ENCODE measurements around the gene MAML1.

DNA sequence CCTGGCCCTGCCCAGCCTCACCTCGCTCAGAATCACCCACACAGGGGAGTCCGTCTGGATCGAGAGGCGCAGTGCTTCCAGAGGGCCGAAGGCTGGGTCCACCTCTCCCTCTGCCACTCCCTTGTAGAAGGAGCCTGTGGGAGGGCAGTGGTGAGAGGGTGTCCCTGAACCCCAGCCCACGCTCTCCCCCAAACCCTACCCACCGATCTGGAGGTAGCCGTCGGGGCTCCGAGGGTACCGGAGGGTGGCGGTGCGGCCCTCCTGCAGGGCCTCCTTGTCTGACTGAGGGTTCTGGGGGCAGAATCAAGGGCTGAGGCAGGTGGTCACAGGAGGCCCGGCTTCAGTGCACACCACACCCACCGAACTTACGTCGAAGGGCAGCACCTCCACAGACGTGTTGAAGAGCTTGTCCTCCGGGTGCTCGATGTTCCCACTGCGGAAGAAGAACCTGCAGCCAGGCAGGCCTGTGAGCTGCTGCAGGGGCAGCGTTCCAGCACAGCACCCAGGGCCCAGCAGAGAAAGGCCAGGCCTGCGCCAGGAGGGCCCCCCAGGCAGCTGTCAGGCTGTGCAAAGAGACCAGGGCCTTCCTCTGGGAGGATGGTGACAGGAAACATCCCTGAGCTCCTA is 65.6 kb downstream of the MAML1 start:
- TF ChIP-seq, protein P1, sequence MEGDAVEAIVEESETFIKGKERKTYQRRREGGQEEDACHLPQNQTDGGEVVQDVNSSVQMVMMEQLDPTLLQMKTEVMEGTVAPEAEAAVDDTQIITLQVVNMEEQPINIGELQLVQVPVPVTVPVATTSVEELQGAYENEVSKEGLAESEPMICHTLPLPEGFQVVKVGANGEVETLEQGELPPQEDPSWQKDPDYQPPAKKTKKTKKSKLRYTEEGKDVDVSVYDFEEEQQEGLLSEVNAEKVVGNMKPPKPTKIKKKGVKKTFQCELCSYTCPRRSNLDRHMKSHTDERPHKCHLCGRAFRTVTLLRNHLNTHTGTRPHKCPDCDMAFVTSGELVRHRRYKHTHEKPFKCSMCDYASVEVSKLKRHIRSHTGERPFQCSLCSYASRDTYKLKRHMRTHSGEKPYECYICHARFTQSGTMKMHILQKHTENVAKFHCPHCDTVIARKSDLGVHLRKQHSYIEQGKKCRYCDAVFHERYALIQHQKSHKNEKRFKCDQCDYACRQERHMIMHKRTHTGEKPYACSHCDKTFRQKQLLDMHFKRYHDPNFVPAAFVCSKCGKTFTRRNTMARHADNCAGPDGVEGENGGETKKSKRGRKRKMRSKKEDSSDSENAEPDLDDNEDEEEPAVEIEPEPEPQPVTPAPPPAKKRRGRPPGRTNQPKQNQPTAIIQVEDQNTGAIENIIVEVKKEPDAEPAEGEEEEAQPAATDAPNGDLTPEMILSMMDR (IDR thresholded peaks at IDR 0.05; ENCODE audit: borderline replicate concordance, extremely low read depth, low read length, poor library complexity, severe bottlenecking) = no peak
- TF ChIP-seq EZH2 (IDR thresholded peaks at IDR 0.05; ENCODE audit: borderline replicate concordance, low read depth, low read length, severe bottlenecking) = no peak
